GM12874 (cell line): ENCODE measurements around the gene LPCAT1.

Experiments used
- CTCF ChIP-seq: IDR thresholded peaks from 2 replicates; pipeline ENCODE4 v1.5.1; 2011; ENCODE audit warnings: low read depth, mild to moderate bottlenecking, control low read depth, low read length, moderate library complexity; ENCODE audit not compliant: insufficient read depth

The LPCAT1 gene

GRCh38 chr5:1502737-1503120 is 21.0 kb downstream of the LPCAT1 start:
- no peak for TF ChIP-seq CTCF

GRCh38 chr5:1502046-1502736 is 21.6 kb downstream of the LPCAT1 start:
- no peak for TF ChIP-seq CTCF

- no peak for TF ChIP-seq CTCF
Observed at GRCh38 chr5:1501372-1502045, 22.3 kb downstream of the LPCAT1 start.

GRCh38 chr5:1500411-1501091 is 23.2 kb downstream of the LPCAT1 start:
- TF ChIP-seq CTCF: no peak

- no peak for TF ChIP-seq CTCF
Observed at GRCh38 chr5:1499851-1500250, 23.9 kb downstream of the LPCAT1 start.

- no peak for TF ChIP-seq CTCF
Observed at GRCh38 chr5:1498623-1499416, 24.9 kb downstream of the LPCAT1 start.
